Cardiac septum (tissue), 1 donor: ENCODE results near the gene TFIP11. TPM values are rescaled to one million over a fixed set of nuclear protein-coding genes. Genes with fewer than 3 reads are reported as not detected.
"Not testable (repeated sequence)": the region's sequence is repeated elsewhere in the genome, so short reads cannot be mapped to it uniquely, and the experiment has no call there.

Experiments
- DNase-seq: peaks from one replicate; pipeline ENCODE4 v3.0.0-alpha.2; 2020; ENCODE audit warnings: low spot score
- intact Hi-C: fragments of 100-400 bp; cut with DNase I; formaldehyde crosslinking; loops from one replicate; pipeline ENCODE4 v1.14.0; 2022
- total RNA-seq: library from RNA; stranded (reverse); fragmentation: NEBNext Ultra II Directional; extraction: Animal tissue kit (Norgen Biotek cat#: 25700); gene quantifications from one replicate; pipeline ENCODE4 v1.2.1, GENCODE V29; 2021
- donor health status: DM: no; HTN: no; CAD: no.

TFIP11 gene
- total RNA-seq, 1 donor from 2014 or later: 18.0 TPM

DNA sequence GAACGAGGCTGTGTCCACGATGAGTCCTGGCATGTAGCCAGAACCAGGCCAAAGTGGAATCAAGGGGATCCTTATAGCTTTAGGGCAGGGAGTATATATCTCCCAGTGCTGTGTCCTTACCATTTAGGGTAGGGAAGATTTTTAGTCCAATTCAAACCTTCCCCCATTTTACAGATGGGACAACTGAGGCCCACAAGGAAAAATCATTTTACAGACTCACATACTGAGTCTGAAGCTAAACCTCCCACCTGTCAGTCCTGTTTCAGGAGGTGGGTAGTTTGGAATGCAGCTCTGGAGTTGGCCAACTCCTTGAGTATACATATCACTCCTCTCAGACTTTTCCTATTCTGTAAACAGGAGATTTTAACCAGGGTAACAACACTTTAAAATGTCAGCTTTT, 33.1 kb upstream of the TFIP11 start:
- intact Hi-C loops: loop anchor here (5.0 kb wide), 1 partner anchor 42 kb away; no protein-coding TSS in a partner anchor

DNA sequence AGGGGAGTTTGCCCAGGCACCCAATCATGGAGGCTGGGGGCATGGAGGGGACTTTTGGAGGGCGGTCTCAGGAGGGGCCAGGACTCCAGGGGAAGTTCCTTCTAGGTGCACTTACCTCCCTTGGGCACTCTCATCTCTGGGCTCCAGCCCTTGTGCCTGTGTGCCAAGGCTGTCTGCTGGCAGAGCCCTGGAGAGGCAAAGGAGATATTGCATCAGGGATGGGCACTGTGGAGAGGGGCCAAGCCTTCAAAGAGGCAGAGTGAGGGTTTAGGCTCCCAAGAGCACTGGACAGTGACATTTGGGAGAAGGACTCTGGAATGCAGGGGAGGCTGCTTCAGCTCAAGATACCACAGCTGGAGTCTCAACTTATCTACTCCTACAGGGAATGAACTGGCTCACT, 32.2 kb upstream of the TFIP11 start:
- no peak for DNase-seq
- intact Hi-C loops: no loop called here

More for the DNA sequence above, 33.1 kb upstream of the TFIP11 start:
- DNase-seq: no peak

DNA sequence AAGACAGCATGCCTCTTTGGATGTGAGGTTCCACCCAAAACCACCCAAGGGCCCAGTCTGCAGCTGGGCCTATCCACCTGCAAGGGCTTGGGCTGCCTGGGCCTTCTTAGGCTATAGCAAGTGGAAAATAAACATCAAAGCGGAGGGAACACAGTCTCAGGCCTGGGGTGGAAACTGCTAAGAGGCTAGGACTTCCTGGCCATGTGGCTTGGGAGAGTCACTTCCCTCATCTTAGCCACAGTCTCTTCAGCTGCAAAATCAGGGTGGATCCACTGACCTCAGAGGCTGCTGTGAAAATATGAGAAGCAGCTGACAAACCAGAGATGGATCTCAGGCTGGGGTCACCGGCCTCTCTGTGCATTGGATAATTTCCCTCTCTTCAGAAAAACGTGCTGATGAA, 30.6 kb upstream of the TFIP11 start:
- intact Hi-C loops: no loop called here
- DNase-seq: no peak

DNA sequence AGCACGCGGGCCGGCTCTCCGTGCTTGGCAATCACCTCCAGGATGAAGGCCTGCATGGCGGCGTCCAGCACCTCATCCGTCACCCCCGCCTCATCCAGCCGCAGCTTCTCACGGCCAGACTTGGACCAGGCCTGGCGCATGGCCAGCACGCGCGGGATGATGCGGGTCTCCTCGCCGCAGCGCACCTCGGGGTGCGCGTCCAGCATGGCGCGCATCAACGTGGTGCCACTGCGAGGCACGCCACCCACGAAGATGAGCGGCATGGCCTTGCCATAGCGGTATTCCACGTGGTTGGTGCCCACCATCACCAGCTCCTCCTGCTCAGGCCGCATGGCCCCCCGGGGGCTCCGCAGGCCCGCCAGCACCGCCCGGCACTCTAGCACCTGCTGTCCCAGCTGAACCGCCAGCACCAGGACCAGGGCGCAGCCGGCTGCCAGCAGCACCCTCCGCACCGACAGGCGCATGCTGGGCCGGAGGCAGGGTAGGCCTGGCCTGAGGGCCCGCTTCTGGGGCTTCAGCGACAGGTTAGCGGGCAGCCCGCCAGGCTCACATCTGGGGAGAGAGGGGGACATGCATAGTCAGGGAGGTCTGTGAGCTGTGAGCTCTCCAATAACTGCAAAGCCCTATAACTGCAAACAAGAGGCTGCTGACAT, 29.0 kb upstream of the TFIP11 start:
- intact Hi-C loops: no loop called here
- DNase-seq: no peak

DNA sequence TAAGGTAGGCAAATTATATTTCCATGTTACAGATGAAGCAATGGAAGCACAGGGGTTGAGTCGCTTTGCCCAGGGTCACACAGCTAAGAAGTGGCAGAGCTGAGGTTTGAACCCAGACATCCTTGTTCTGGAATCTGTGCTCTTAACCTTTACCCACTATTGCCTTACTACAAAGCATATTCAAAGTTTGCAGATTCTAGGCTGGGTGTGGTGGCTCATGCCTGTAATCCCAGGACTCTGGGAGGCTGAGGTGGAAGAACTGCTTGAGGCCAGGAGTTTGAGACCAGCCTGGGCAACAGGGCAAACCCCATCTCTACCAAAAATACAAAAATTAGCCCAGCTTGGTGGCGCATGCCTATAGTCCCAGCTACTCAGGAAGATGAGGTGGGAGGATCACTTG, 27.8 kb upstream of the TFIP11 start:
- intact Hi-C loops: no loop called here
- no peak for DNase-seq

DNA sequence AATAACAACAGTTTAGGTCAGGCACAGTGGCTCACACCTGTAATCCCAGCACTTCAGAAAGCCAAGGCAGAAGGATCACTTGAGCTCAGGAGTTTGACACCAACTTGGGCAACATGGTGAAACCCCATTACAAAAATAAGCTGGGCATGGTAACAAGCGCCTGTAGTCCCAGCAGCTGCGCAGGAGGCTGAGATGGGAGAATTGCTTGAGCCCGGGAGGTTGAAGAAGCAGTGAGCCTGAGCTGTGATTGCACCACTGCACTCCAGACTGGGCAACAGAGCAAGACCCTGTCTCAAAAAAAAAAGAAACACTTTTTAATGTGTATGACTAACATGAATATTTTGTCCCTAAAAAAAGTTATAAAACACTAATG, 24.5 kb upstream of the TFIP11 start:
- DNase-seq: no peak
- intact Hi-C loops: no loop called here

DNA sequence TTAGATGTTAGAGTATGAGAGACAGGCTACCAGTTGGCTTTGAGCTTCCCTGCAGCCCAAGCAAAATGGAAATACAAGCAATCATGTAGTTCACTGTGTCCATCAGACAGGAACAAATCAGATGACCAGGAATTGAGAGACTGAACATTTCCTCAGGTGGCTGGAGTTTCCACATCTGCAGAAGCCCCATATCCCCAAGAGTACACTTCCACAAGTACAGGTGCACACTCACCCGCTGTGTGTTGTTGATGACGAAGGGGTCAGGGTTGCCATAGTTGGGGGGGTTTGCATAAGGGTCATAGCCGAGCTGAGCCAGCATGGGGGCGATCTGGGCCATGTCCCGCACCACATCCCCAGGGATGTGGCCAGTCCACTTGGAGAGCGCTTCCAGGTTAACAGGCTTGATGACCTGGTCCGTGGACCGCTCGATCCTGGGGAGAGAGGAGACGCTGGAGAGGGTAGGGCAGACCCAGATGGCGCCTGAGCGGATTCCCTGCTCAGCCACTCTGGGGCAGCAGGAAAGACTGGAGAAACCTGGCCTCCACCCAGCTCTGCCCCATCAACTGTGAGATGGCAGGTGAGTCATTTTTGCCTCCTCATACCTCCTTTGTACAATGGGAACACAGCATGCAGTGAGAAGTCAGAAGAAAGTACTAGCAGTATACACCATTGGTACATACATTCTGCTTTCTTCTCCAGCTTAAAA, 23.9 kb upstream of the TFIP11 start:
- DNase-seq: no peak
- intact Hi-C loops: no loop called here

DNA sequence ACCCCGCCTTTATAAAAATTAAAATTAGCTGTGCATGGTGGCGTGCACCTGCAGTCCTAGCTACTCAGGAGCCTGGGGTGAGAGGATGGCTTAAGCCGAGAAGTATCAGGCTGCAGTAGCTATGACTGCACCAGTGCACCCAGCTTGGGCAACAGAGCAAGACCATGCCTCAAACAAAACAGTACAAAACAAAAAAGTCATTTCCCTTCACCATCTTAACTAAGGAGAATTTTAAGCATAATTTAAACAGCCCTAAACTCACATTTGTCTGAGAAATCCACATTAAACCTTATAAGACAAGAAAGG, 23.3 kb upstream of the TFIP11 start:
- intact Hi-C loops: no loop called here
- no peak for DNase-seq

DNA sequence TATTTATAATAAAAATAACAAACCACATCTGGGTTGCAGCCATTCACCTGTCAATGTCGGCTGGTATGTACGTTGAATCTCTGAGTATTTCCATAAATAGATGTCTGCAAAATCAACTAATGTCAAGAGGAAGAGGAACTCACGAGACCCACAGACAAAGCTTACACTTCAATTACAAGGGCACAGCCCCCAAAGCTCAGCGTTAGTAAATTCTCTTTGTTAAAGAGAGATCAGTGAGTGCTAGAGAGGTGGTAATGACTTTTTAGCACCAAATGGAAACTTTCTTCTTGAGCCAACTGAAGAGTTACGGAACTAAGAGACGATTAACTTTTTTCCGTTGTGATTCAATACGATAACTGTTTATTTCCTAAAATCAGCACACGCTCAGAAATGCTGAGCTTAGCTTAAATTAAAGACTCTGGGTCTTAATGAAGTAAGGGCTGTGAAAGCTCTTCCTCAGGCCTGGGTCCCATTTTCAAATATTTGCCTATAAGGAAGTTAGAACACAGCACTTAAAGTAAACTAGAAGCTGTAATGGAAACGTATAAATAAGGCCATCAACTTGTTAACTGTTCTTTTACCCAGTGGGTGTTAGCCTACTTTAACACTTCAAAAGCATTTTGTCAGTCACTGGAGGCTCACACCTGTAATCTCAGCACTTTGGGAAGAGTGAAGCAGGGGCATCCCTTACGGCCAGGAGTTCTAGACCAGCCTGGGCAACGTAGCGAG, 22.8 kb upstream of the TFIP11 start:
- intact Hi-C loops: no loop called here
- no peak for DNase-seq

DNA sequence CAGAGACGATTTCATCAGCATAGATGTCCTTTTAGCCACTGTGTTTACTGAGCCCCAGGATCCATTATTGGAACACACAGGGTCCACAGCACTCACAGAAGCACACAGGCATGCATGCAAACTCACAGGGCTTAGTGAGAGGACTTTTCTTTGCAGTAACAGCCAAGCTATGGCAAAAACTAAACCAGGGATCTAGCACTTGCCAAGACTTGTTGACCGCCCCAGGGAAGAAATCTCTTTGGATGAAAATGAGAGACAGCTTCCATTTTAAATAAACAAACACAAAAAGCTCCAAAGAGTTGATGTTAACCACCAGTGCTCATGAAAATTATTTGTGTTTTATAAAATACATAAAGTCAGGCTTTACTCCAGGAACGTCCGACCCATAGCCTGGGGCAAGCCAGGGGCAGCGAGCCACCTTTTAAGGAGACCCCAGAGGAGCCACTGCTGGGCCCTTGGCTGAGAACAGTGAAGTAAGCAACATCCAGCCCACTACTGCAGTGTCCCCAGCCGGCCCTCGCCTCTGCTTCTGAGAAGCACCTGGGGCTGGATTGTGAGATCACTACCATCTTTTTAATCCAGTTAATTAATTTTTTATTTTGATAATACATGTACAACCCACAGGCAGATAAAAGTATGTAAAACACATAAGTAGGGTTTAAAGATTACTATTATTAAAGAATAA, 22.0 kb upstream of the TFIP11 start:
- DNase-seq: no peak
- intact Hi-C loops: no loop called here

DNA sequence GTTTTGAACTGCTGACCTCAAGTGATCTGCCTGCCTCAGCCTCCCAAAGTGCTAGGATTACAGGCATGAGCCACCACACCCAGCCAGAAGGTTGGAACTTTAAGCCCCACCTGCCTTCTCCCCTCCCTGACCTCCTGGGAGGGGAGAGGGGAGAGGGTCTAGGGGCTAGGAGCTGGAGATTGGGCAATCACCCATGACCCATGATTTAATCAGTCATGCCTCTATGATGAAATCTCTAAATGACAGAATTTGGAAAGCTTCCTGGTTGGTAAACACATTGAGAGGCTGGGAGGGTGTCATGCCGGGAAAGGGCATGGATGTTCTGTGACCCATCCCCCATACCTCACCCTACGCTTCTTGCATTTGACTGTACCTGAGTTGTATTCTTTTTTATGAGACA, 17.1 kb upstream of the TFIP11 start:
- intact Hi-C loops: no loop called here
- DNase-seq: no peak

DNA sequence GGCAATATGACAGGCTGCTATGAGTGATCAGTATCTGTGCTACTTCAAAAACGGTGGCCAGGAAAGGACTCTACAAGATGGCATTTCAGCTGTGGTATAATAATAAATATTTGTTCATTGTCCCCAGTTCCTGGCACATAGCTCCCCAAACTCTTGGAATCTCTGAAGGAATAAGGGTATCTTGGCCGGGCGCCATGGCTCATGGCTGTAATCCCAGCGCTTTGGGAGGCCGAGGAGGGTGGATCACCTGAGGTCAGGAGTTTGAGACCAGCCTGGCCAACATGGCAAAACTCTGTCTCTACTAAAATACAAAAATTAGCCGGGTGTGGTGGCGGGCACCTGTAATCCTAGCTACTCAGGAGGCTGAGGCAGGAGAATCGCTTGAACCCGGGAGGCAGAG, 16.2 kb upstream of the TFIP11 start:
- intact Hi-C loops, DNase-seq: not testable (repeated sequence)

DNA sequence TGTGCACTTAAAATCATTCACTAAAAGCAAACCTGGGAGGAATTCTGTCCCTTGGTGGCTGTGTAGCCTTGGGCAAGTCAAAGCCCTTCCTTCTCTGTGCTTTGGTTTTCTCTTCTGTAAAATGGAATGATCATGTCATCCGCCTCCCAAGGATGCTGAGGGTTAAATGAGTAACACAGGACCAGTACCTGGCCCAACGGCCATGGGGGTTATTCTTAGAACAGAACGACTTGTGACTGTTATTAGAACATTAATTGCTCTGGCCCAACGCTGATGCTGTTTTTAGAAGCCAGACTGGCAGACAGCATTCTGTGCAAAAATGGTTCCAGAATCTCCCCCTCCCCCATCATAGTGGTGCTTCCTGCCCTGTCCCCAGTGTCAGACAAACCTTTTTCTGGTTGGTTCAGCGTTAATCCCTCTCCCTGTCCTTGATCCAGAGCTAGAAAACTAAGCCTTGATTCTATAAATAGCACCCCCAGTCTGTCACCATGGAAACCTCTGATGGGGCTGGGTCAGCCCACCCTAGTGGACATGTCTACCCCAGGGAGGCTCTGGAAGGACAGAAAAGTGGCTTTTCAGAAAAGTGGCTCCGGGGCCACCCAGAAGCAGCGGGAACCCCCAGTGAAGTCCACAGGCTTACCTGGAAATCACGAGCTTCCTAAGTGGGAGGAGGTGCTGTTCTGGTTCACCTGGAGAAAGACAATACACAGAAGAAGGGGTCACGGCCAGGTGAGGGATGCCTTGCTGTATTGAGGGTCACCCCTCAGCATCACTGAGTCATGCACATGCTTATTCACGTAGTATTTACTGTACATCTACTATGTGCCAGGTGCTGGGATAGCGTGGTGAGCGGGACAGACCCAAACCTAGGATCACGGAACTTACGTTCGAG, 15.5 kb upstream of the TFIP11 start:
- DNase-seq: no peak
- intact Hi-C loops: no loop called here

DNA sequence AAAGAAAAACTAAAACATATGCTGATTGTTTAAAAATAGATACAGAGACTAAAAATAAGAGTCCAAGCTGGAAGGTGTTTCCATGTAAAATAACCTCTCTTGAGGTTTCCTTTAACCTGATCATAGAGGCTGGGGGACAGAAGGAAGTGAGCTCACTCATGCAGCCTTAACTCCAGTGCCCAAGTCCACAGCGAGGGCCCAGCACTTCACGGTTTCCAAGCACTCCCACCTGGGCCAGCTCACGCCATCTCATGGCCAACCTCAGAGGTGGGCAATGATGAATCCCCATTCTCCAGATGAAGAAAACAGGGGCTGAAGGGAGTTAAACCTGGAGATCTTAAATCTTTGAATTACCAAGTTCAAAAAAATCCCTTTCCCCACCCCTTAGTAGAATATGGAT, 14.9 kb upstream of the TFIP11 start:
- intact Hi-C loops: no loop called here

DNA sequence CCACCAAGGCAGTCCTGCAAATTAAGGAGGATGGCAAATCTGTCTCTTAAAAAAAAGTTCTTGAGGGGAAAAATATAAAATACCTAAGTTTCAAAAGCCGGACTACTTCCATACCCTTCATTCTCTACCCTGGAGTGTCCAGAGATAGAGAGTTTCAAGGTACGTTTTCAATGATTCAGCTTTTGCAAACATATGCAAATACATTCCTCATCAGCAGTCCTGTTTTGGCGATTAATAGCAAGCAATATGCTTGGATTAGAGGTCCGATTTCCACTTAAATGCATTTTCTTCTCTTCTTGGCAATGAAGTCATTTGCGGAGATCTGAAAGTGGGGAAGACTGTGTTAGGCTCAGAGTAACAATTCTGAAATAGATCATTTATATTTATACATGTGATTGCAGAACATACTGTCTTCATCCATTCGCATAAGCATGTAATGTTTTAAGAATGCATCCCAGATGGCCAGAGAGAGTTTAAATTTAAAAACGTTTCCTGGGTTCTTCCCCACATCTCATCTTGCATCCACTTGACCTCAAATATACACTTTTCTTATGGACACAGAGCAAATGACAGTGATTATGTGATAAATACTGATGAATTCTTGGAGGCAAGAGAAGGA, 13.8 kb upstream of the TFIP11 start:
- DNase-seq: no peak
- intact Hi-C loops: no loop called here

More for the DNA sequence above, 14.9 kb upstream of the TFIP11 start:
- DNase-seq: no peak

DNA sequence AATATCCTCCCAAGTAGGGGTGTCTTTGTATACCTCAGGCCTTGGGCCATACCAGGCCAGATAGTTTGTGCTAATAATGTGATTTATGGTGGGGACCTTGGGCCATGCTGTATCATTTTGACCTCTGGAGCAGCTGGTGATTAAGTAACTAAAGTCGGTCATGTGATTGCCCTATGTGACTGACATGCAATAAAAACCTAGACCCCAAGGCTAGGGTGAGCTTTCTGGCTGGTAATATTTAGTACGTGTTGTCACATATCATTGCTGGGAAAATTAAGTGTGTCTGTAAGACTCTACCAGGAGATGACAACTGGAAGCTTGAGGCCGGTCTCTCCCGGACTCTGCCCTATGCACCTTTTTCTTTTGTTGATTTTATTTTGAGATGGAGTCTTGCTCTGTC, 12.6 kb upstream of the TFIP11 start:
- DNase-seq: no peak
- intact Hi-C loops: no loop called here

DNA sequence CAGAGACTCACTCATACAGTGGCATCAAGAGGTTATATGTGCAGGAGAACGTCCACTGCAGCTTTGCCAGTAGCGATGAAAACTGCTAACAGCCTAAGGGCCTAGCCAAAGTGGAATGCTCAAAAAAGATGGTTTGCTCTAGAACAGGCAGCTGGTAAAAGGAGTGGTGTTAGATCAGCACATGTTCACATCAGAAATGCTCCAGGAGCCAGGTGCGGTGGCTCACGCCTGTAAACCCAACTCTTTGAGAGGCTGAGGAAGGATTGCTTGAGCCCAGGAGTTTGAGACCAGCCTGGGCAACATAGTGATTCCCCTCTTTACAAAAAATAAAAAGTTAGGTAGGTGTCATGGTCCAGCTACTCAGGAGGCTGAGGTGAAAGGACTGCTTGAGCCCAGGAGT, 10.3 kb upstream of the TFIP11 start:
- no peak for DNase-seq
- intact Hi-C loops: no loop called here

DNA sequence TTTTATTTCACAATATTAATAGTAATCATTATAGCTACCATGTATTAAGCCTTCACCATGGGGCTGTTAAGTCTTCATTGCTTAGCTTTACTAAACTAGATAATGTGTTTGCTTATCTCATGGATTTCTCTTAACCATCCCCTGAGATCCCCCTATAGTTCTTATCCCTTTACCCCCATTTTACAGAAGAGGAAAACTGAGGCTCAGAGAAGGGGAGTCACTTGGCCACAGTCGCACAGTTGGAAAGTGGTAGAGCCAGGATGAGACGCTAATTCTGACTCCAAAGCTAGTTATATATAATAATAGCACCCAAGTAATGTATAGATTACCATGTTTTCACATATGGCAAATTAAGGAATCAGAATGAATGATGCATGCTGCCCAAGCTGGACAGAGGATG, 9.7 kb upstream of the TFIP11 start:
- intact Hi-C loops: no loop called here
- no peak for DNase-seq

DNA sequence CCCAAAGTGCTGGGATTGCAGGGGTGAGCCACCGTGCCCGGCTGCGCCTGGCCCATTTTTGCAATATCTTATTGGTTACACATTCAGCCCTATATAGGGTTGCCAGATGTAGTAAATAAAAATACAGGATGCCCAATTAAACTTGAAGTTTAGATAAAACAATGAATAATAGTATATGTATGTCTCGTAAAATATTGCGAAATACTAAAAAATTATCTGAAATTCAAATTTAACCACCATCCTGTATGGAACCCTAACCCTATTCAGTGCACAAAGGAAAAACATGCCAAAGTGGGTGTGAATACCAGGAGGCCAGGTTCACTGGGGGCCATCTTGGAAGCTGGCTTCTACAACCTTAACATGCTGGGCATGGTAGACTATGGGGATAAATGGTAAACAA, 5.2 kb upstream of the TFIP11 start:
- intact Hi-C loops: no loop called here
- no peak for DNase-seq
